ENCODE measurements around the gene INPP5A.
"Not testable (repeated sequence)": the region's sequence is repeated elsewhere in the genome, so short reads cannot be mapped to it uniquely, and the experiment has no call there.

Gene INPP5A

GRCh38 chr10:132504501-132505272 lies 32.9 kb upstream of the INPP5A start:
- DNase-seq = no peak

- DNase-seq = not testable (repeated sequence)
Observed at GRCh38 chr10:132505546-132505945, 32.0 kb upstream of the INPP5A start.

DNA sequence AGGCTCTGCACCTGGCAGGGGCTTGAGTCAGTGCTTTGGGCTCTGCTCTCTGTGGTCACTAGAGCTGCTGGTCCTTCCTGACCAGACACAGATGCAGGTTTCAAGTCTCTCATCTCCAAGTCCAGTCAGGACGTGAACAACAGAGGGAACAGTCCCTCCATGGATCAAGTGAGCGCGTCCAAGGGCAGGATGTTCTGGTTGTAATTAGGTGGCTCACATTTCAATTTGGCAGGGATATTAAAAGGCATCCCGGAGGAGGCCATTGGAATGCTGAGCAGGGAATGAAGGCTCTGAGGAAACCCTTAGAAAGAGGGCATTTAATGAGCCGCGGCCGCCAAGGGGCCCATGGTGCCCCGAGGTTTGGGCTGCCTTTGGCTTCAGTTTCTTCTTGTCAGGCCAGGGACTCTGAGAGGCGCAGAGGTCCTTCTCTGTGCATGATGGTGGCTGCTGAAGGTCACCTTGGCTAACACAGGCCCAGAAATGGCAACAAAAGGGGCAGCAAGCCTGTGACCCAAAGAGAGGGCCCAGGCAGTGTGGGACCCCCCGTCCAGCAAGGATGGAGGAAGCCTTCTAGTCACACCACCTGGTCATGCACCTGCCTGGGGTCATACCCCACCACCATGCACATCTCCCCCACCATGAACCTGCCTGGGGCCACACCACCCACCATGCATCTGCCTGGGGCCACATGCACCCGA lies 30.7 kb upstream of the INPP5A start:
- DNase-seq = no peak

GRCh38 chr10:132507409-132507955 lies 30.1 kb upstream of the INPP5A start:
- DNase-seq = no peak

- no peak for DNase-seq
Observed at GRCh38 chr10:132507956-132508490, 29.6 kb upstream of the INPP5A start.

GRCh38 chr10:132508581-132509443 lies 28.8 kb upstream of the INPP5A start:
- no peak for DNase-seq

DNA sequence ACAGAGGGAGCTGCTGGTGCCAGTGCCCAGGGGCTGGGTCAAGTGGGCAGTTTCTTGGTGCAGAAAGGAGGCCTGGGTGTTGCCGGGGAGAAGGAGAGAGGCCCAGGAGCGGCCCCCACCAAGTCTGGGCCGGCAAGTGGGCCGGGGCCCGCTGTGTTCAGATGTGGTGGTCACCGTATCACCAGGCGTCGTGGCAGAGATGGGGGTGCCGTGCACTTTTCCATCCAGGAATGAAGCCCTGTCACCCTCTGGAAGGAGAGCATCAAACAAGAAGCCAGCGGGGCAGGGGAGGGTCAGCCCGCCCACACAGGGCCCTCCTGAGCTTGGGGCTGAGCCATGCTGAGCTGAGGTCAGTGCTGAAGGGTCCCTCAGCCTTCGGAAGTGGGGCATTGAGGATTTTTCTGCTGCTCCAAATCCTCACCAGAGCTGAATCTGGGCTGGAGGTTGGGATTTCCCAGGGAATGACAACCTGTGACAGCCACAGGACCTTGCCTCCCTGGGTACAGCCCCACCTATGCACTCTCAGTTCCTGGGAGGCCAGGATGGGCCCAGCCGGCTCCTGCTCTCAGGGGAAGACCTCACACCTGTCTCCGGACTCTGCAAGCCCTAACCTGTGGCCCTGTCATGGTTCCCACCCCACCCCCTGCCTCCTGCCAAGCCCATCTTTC lies 27.9 kb upstream of the INPP5A start:
- DNase-seq = no peak

- no peak for DNase-seq
Observed at GRCh38 chr10:132510174-132510611, 27.4 kb upstream of the INPP5A start.

DNA sequence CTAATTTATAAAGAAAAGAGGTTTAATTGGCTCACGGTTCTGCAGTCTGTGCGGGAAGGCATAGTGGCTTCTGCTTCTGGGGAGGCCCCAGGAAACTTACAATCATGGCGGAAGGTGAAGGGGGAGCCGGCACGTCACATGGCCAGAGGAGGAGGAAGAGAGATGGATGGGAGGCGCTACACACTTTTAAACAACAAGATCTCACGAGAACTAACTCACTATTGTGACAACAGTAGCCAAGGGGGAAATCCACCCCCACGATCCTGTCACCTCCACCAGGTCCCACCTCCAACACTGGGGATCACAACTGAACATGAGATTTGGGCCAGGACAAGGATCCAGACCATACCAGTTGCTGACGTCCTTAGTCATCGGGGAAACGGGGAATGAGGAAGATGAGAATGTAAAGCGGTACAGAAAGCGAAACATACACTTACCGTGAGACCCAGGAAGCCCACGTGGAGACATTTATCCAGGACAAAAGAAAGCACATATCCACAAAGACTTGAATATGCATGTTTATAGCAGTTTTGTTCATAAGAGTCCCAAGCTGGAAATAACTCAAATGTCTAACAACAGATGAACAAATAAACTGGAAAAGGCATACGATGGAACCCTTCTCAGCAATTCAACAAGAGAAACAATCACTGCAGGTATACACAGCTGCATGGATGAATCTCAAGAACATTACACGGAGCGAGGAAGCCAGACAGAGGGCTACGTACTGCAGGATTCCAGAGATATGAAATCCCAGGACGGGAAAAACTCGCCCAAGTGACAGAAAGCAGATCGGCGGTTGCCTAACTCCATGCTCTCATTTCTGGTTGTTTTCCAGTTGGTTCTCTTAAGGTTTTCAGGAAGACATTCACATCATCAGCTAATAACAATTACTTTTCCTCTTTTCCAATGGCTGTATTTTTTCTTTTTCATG lies 26.2 kb upstream of the INPP5A start:
- no peak for DNase-seq

GRCh38 chr10:132512052-132512442 lies 25.5 kb upstream of the INPP5A start:
- no peak for DNase-seq

DNA sequence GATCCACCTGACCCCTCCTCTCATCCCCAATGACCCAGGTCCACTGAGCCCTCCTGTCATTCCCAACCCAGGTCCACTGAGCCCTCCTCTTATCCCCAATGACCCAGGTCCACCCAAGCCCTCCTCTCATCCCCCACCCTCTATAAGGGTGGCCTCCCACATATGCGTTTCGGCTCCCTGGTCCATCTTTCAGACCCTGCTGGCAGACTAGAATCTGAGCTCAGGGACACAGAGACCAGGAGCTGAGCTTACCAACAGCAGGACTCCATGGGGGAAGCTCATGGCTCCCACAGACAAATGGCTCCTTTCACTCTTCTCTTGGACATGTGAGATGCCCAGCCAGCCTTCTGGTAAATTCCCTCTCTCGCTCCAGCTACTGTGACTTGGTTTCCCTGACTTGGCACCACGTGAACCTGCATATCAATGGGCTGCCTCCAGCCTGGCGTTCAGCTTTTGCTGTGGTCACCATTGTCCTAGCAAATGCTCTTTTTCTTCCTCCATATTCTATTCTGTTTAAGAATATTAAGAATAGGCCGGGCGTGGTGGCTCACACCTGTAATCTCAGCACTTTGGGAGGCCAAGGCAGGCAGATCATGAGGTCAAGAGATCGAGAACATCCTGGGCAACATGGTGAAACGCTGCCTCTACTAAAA lies 24.8 kb upstream of the INPP5A start:
- DNase-seq = no peak

GRCh38 chr10:132514821-132515520 lies 22.6 kb upstream of the INPP5A start:
- DNase-seq = no peak

DNA sequence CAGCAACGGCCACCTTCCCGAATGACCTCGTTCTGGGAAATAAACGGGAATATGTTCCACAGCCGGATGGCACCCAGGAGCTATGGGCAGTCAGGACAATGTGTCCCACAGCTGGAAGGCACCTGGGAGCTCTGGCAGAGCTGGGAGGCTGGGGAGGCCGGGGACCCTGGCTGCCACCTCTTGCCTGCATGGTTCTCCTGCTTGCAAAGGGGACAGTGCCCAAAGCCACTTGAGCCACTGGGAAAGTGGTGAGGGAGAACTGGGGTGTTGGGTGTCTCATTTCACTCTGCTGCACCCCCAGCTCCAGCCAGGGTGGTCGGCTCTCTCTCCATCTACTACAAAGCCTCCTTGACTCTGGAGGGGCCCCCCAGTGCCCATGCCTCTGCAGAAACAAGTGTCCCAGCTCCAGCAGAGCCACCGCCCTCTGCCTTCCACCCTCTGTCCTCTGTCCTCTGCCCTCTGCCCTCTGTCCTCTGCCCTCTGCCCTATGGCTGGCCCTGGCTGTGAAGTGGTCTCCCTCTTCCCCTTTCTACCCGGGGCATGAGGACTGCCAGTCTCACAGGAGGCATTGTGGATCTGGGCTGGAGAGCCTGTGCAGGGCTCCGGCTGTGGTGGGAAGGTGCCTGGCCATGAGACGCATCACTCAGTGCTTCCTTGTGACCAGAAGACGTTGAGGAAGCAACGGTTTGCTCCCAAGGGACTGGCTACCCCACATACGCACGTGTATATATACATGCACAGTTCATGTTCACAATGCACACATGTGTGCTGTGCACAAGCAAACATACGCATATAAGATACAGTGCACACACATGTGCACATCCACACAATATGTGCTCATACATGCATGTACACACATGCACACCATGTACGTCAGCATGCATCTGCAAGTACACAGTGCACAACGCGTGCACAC lies 21.5 kb upstream of the INPP5A start:
- no peak for DNase-seq

- peak; percentile 2 for DNase-seq
Observed at GRCh38 chr10:132516771-132517725, 20.5 kb upstream of the INPP5A start.

DNA sequence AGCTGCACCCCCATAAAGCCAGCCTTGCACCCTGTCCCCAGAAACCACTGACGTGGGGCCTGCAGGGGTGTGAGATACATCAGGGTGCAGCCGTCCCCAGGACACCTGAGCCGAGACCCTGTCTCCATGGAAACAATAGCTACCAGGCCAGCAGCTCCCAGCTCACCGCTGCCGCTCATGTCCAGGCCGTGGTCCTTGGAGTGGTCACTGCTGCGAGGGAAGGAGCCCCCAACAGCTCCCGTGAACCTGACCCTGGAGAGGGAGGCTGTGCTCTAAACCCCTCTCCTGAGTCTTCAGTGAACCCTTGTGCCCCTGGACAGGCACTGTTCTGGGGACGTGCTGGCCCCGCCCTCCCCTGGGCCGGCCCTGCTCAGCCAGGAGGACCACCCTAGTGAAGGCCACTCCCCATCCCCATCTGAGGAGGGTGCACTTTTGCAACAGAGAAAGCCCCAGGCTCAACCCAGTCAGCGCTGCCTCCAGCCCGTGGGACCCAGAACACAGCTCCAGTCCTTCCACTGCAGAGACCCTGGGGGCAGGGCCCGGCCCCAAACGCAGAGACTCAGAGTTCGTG lies 19.6 kb upstream of the INPP5A start:
- no peak for DNase-seq

DNA sequence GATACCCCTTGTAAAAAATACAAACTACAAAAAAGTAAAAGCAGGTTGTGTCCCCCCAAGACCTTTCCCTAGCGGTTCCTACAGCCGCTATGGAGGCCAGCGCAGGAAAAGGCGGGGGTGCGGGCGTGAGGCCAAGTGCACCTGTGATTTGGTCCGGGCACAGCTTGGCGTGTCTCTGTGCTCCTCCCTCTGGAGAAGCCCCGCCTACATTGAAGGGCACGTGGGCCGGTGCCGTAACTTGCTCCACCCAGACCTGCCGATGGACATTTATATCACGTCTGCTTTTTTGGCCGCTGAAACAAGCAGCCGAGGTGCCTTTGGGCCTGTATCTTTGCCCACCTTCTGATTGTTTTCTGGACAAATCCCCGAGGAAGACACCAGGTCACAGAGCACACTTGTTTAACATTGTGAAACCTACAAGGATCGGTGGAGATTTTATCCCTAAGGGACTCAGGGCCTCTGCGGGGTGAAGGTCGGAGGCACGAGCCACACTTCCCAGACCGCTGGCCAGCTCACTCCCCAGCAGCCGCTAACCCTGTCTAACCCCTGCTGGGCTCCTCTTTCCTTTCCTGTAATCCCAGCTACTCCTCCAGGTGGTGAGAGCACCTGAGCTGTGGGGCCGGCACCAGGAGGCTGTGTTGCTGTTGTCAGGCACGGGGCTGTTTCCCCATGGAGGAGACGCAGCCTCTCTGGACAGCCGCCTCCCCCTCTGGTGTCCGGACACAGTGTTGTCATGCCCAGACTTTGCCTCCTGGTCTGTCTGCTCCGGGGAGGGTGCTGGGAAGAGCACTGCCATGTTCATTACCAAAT lies 18.8 kb upstream of the INPP5A start:
- peak; percentile 74 for DNase-seq
